ENCODE measurements around the gene CDKN1B. TPM values are rescaled to one million over a fixed set of nuclear protein-coding genes. Genes with fewer than 3 reads are reported as not detected.
A peak's percentile ranks its signal among the peaks of the same experiment; 100 is the strongest.

Gene CDKN1B
- total RNA-seq, 3 donors from 2014 or later = 46.7 to 71.1 (median 53.0) TPM

- H3K9me3 ChIP-seq = no peaks in the 10 kb centered on the region
- peaks cover 27% of the 10 kb centered on the region for H3K4me1 ChIP-seq (ENCODE audit: low read depth)
- no peak for TF ChIP-seq CTCF (IDR thresholded peaks at IDR 0.05)
- intact Hi-C loops (cut with DNase I, micrococcal nuclease) = no loop called here
- DNase-seq (peak; percentile 92 to 97 (median 96)), ATAC-seq (peak; percentile 83)
- H3K36me3 ChIP-seq (ENCODE audit: low read depth) = no peaks in the 10 kb centered on the region
- H3K4me3 ChIP-seq = peak overlapping the region; percentile 63
Measured at GRCh38 chr12:12725086-12725955, 8.2 kb downstream of the CDKN1B start.

GRCh38 chr12:12725956-12726554 lies 8.9 kb downstream of the CDKN1B start:
- Histone ChIP-seq H3K4me3 (peak overlapping the region; percentile 63), H3K4me1 (ENCODE audit: low read depth) (peaks cover 19% of the 10 kb centered on the region), H3K36me3 (ENCODE audit: low read depth) (no peaks in the 10 kb centered on the region), H3K9me3 (no peaks in the 10 kb centered on the region)
- intact Hi-C loops (cut with DNase I, micrococcal nuclease) = no loop called here
- ATAC-seq (no peak), DNase-seq (no peak)
- no peak for TF ChIP-seq CTCF (IDR thresholded peaks at IDR 0.05)

- intact Hi-C loops (cut with DNase I, micrococcal nuclease) = no loop called here
- ATAC-seq = no peak
- DNase-seq = no peak
- peaks cover 15% of the 10 kb centered on the region for H3K4me1 ChIP-seq (ENCODE audit: low read depth)
- no peaks in the 10 kb centered on the region for H3K9me3 ChIP-seq
- peak overlapping the region; percentile 63 for H3K4me3 ChIP-seq
- no peak for TF ChIP-seq CTCF (IDR thresholded peaks at IDR 0.05)
- no peaks in the 10 kb centered on the region for H3K36me3 ChIP-seq (ENCODE audit: low read depth)
Measured at GRCh38 chr12:12726555-12727093, 9.5 kb downstream of the CDKN1B start.

GRCh38 chr12:12731178-12731577 lies 14.0 kb downstream of the CDKN1B start:
- ATAC-seq = no peak
- no peak for TF ChIP-seq CTCF (IDR thresholded peaks at IDR 0.05)
- Histone ChIP-seq H3K4me1 (ENCODE audit: low read depth) (peaks cover 6% of the 10 kb centered on the region), H3K9me3 (no peaks in the 10 kb centered on the region), H3K36me3 (ENCODE audit: low read depth) (no peaks in the 10 kb centered on the region), H3K4me3 (no peak overlapping the region)
- DNase-seq = no peak
- intact Hi-C loops (cut with DNase I, micrococcal nuclease) = no loop called here

GRCh38 chr12:12731785-12732184 lies 14.6 kb downstream of the CDKN1B start:
- DNase-seq (no peak), ATAC-seq (no peak)
- intact Hi-C loops (cut with DNase I, micrococcal nuclease) = no loop called here
- TF ChIP-seq CTCF (IDR thresholded peaks at IDR 0.05) = no peak
- Histone ChIP-seq H3K9me3 (no peaks in the 10 kb centered on the region), H3K4me3 (no peak overlapping the region), H3K36me3 (ENCODE audit: low read depth) (no peaks in the 10 kb centered on the region), H3K4me1 (ENCODE audit: low read depth) (peaks cover 6% of the 10 kb centered on the region)
